ENCODE data around the gene NOL8.

NOL8 gene

DNA sequence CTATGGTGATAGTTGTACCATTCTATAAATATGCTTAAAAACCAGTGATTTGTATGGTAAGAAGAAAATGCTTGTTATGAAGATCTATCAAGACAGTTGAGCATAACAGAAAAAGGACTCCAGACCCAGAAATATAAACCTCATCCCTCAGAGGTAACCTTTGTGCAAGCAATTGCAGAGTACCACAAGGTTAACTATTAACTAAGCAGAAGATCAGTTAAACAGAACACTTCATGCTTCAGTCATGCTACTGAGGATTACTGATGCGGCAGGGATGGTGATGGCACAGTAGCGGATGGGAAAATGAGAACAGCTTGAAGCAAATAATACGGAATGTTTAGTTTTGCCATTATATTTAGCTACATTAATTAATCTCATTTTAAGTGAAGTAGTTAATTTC, 77.2 kb downstream of the NOL8 start:
- Histone ChIP-seq H3K36me3 (ENCODE audit: control insufficient read depth, insufficient read depth, low read length) (peaks cover 13% of the 10 kb centered on the region), H3K4me1 (ENCODE audit: control insufficient read depth, insufficient read depth, low read length) (no peaks in the 10 kb centered on the region), H3K9me3 (ENCODE audit: control insufficient read depth, low read length) (no peaks in the 10 kb centered on the region), H3K27me3 (ENCODE audit: control insufficient read depth, insufficient read depth, low read length) (no peaks in the 10 kb centered on the region), H3K9ac (ENCODE audit: low read length) (no peak overlapping the region), H3K4me3 (ENCODE audit: low read length) (no peak overlapping the region)
